ENCODE data around the gene ZNF230.

Gene ZNF230

GRCh38 chr19:44002566-44003460 lies at the start of gene ZNF230:
TSS of gene ZNF230 (plus strand) at chr19:44002957. CDS start at chr19:44007079, 4,122 bp downstream.
- peak; percentile 92 for DNase-seq

GRCh38 chr19:43956827-43957226 lies 45.9 kb upstream of the ZNF230 start:
- no peak for DNase-seq

GRCh38 chr19:43957891-43958290 lies 44.9 kb upstream of the ZNF230 start:
- no peak for DNase-seq

- no peak for DNase-seq
Measured at GRCh38 chr19:43960411-43960810, 42.3 kb upstream of the ZNF230 start.

GRCh38 chr19:43966079-43966694 lies 36.6 kb upstream of the ZNF230 start:
- no peak for DNase-seq

- no peak for DNase-seq
Measured at GRCh38 chr19:43976732-43977131, 26.0 kb upstream of the ZNF230 start.

- no peak for DNase-seq
Measured at GRCh38 chr19:43983544-43983911, 19.2 kb upstream of the ZNF230 start.

- DNase-seq, result peak; percentile 84
Measured at GRCh38 chr19:43983912-43984686, 18.7 kb upstream of the ZNF230 start, which contains the start of gene ZNF155. TSS of gene ZNF155 (plus strand) at chr19:43984188. CDS start at chr19:43988544, 4,356 bp downstream.

- no peak for DNase-seq
Measured at GRCh38 chr19:43984687-43985000, 18.1 kb upstream of the ZNF230 start.

- DNase-seq, result no peak
Measured at GRCh38 chr19:43997631-43998290, 5.0 kb upstream of the ZNF230 start.

DNA sequence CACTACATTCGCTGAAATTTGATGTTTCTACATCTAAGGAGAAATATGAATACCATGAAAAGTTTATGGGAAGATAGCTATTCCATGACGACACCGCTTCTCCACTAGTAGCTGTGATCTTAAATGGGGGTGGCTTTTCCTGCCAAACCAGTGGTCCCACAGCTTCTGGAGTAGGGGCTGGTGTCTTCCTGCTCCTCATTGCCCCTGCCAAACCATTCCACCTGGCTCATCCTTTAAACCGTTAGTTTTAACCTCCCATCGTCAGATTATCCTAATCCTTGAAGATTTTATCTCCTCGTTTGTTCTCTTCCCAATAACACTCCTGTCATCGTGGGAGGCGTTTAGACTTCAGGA lies 568 bp upstream of the ZNF230 start:
- DNase-seq, result no peak

GRCh38 chr19:44003461-44004009 lies 778 bp downstream of the ZNF230 start:
- no peak for DNase-seq

- no peak for DNase-seq
Measured at GRCh38 chr19:44005973-44006372, 3.2 kb downstream of the ZNF230 start.

DNA sequence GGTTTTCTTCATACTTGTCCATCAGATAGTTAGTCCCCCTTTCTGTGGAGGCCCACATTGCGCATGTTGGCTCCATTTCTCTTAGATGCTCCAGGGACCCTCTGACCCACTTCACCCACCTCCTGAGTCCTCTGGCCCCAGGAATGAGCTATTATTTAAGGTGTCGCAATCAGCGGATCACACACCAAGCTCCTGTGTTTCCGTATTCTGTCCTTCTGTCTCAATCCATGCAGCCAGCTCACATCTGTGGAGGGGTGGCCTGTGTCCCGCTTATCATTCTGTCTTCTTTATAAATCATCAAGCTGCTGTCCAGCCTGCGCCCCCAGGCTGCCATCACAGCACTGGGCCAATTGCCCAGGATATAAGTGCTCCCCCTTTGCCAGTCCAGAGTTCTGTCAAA lies 4.7 kb downstream of the ZNF230 start:
- DNase-seq, result no peak

- no peak for DNase-seq
Measured at GRCh38 chr19:44010468-44010867, 7.7 kb downstream of the ZNF230 start.

GRCh38 chr19:44019498-44019897 lies 16.7 kb downstream of the ZNF230 start:
- DNase-seq, result no peak

DNA sequence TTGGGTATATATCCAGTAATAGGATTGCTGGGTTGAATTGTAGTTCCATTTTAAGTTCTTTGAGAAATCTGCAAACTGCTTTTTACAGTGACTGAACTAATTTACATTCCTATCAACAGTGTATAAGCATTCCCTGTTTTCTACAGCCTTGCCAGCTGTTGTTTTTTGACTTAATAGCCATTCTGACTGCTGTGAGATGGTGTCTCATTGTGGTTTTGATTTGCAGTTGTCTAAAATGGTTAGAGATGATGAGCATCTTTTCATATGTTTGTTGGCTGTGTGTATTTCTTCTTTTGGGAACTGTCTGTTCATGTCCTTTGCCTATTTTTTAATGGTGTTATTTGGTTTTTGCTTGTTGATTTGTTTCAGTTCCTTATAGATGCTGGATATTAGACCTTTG lies 18.5 kb downstream of the ZNF230 start:
- DNase-seq, result no peak

DNA sequence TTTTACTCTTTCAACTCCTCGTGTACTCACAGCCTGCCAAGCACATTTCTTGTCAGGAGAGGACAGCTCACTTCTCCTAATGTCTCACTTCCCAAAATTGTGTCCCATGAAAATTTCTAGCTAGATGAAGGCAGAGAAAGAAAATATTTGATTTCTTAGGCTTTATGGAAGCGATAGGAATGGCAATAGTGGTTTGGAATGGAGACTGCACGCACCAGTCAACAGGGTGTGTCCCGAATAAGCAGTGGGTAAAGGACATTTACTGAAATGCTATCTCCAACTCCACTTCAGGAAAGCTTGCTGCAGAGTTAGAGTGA lies 22.1 kb downstream of the ZNF230 start:
- no peak for DNase-seq

GRCh38 chr19:44025217-44025936 lies 22.6 kb downstream of the ZNF230 start, which contains the start of gene ZNF222:
TSS of gene ZNF222 (plus strand) at chr19:44025379. CDS start at chr19:44025437, 58 bp downstream.
- DNase-seq, result peak; percentile 86

- DNase-seq, result no peak
Measured at GRCh38 chr19:44026622-44027021, 23.9 kb downstream of the ZNF230 start.

DNA sequence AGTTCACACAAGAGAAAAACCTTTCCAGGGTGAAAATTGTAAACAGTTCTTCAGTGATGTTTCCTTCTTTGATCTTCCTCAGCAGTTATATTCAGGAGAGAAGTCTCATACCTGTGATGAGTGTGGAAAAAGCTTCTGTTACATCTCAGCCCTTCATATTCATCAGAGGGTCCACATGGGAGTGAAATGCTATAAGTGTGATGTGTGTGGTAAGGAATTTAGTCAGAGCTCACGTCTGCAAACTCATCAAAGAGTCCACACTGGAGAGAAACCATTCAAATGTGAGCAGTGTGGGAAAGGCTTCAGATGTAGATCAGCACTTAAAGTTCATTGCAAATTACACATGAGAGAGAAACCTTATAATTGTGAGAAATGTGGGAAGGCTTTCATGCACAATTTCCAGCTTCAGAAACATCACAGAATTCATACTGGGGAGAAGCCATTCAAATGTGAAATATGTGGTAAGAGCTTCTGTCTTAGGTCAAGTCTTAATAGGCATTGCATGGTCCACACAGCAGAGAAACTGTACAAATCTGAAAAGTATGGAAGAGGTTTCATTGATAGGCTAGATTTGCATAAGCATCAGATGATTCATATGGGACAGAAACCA lies 29.3 kb downstream of the ZNF230 start:
- no peak for DNase-seq

DNA sequence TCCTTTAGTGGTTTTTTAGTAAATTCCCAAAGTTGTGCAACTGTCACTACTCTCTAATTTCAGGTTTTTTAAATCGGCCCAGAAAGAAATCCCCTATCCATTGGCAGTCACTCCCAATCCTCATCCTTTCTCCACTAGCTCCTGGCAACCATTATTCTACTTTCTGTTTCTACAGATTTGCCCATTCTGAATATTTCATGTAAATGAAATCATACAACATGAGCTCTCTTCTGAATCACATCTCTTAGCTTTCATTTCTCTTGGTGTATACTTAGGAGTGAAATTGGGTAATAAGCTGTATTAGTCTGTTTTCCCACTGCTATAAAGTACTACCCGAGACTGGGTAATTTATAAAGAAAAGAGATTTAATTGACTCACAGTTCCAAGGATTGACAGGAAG lies 39.4 kb downstream of the ZNF230 start:
- DNase-seq, result no peak

All from CD4-positive, alpha-beta T cell treated with Interleukin-4 for 4 hours (primary cell).